GM21576 (cell line): ENCODE results near the gene CRYGB.
"Not testable (repeated sequence)": the region's sequence is repeated elsewhere in the genome, so short reads cannot be mapped to it uniquely, and the experiment has no call there.

Experiments used
- ATAC-seq: cut with Tn5 transposase; IDR thresholded peaks from one replicate; pipeline ENCODE4 v1.9.1; 2021; ENCODE audit warnings: mild to moderate bottlenecking, moderate library complexity; ENCODE audit not compliant: unreplicated experiment

CRYGB gene

DNA sequence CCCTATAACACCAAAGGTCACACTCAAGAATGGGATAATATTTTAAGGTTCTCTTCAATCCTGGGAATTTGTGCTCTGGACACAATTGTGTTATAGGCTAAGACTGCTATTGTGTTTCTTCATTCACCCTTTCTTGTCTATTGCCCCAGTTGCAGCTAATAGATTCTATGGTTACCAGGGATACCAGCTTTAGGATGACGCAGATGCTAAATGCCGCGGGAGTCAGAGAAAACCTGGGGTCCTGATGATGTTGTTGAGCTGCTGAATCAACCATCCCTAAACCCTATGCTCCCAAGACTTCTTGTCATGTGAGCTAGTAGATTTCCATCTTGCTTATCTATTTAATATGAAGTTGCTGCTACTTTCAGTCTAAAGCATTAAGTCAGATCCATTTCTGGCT is 27.0 kb downstream of the CRYGB start:
- no peak for ATAC-seq

DNA sequence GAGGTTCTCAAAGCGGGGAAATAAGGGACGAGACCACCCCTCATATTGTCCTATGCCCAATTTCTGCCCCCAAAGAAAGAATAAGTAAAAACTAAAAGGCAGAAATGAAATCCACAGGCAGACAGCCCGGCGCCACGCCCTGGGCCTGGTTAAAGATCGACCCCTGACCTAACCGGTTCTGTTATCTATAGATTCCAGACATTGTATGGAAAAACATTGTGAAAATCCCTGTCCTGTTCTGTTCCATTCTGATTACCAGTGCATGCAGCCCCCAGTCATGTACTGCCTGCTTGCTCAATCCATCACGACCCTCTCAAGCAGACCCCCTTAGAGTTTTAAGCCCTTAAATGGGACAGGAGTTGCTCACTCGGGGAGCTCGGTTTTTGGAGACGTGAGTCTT is 28.6 kb downstream of the CRYGB start:
- not testable (repeated sequence) for ATAC-seq

- no peak for ATAC-seq
Measured at GRCh38 chr2:208112969-208113368, 33.0 kb downstream of the CRYGB start.

- ATAC-seq, result not testable (repeated sequence)
Measured at GRCh38 chr2:208112273-208112745, 33.6 kb downstream of the CRYGB start.

DNA sequence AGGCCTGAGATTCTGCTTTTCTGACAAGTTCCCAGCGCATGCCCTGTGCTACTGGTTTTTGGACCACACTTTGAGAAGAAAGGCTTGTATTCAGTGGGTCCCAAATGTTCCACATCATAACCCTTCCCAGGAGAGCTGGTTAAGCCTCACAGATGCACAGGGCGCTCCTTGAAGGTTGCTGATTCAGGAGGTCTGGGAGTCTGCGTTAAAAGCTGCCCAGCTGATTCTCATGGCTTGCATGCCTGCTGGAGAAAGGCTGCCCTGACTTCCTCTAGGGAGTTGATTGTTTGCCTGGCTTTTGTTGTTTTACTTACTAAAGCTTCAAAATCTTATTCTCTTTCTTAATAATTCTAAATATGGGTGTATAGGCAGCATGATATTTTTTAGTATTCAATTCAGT is 42.3 kb downstream of the CRYGB start:
- ATAC-seq, result no peak

DNA sequence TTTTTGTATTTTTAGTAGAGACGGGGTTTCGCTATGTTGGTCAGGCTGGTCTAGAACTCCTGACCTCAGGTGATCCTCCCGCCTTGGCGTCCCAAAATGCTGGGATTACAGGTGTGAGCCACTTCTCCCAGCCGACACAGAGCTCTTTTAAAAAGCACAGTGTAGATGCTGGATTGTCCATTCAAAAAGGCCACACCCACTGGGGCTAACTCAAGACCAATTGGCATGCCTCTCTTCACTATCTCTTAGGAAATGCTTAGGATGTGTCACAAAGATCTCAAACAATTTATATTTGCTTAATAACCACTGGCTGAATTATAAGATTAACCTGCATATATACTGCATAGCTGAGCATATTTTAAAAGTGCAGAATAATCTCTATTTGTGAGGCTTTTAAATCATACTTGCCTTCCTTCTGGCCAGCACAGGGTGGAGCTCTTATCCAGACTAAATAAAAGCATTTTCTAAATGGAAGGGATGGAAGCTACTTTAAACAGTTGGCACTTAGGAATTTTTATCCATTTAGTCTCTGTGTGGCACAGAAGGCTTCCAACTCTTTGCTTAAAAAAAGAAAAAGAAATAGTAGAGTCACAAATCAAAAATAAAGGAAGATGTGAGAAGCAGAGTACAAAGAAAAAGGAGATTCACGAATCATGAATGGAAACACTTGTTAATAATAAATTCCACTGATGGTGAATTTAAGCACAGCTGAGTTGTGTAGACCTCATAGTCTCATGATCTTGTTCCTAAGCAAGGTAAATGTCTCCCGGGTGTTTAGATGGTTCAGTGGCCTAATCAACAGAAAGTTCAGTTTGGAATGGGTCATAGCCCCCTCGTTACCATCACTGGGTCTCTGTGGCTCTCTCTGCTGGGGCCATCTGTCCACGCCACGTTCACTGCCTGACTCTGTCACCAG is 44.0 kb downstream of the CRYGB start:
- ATAC-seq, result no peak

- ATAC-seq, result no peak
Measured at GRCh38 chr2:208099682-208100470, 46.1 kb downstream of the CRYGB start.

DNA sequence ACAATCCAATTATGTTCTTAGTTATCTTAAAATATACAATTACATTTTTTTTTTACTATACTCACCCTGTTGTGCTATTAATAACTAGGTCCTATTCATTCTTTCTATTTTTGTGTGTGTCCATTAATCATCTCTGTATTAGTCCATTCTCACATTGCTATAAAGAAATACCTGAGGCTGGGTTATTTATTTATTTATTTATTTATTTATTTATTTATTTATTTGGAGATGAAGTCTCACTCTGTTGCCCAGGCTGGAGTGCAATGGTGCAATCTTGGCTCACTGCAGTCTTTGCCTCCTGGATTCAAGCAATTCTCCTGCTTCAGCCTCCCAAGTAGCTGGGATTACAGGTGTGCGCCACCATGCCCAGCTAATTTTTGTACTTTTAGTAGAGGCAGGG is 47.3 kb downstream of the CRYGB start:
- not testable (repeated sequence) for ATAC-seq

GRCh38 chr2:208098267-208098666 is 47.7 kb downstream of the CRYGB start:
- no peak for ATAC-seq

- no peak for ATAC-seq
Measured at GRCh38 chr2:208097801-208098200, 48.2 kb downstream of the CRYGB start.

GRCh38 chr2:208097313-208097712 is 48.6 kb downstream of the CRYGB start:
- no peak for ATAC-seq

- ATAC-seq, result no peak
Measured at GRCh38 chr2:208096080-208096479, 49.9 kb downstream of the CRYGB start.

DNA sequence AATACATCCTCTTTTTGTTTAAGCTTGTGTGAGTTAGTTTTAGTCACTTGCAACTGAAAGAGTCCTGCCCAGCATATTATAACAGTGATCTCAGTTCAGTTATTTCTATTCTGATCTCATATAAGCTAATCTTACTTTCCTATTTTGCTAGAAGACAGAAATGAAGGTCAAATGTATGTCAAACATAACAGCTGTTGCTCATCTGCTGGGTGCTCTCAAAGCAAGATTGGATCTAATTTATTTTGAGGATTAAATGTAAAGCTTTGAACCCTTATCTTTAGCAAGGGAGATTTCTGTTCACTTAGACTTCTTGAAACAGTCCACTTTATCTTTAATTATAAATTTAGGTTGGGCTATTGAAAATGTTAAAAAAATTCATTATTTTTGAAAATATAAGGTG is 52.8 kb downstream of the CRYGB start:
- ATAC-seq, result no peak
